Activated B cell treated with CpG ODN at 0.5 μM for 24 hours (primary cell): ENCODE results near the gene KLHL29. TPM values are rescaled to one million over a fixed set of nuclear protein-coding genes. Genes with fewer than 3 reads are reported as not detected.

ENCODE experiments used
- ATAC-seq: fragments of 200-7000 bp; cut with Tn5 transposase; one replicate; pipeline ENCODE4 v1.10.0; 2021; ENCODE audit warnings: low read depth, mild to moderate bottlenecking, moderate library complexity
- CTCF ChIA-PET: fragments of 350-600 bp; sonication (Branson Sonifier 250); formaldehyde crosslinking; loops from one replicate; lab custom pipeline; 2021; ENCODE audit warnings: antibody characterized with exemption; lab: Charles Lee
- POLR2A ChIA-PET: fragments of 350-600 bp; sonication (Branson Sonifier 250); formaldehyde crosslinking; loops from one replicate; lab custom pipeline; 2021; ENCODE audit warnings: antibody characterized with exemption; lab: Charles Lee
- DNase-seq: peaks from one replicate; pipeline ENCODE4 v3.0.0; 2022
- H3K27ac Mint-ChIP-seq: one replicate; pipeline ENCODE4 v1.8.0; 2020; ENCODE audit warnings: mixed read lengths
- H3K27me3 Mint-ChIP-seq: one replicate; pipeline ENCODE4 v1.8.0; 2021; ENCODE audit warnings: mixed read lengths
- H3K36me3 Mint-ChIP-seq: one replicate; pipeline ENCODE4 v1.8.0; 2021; ENCODE audit warnings: low read depth, mixed read lengths
- H3K4me1 Mint-ChIP-seq: one replicate; pipeline ENCODE4 v1.8.0; 2021; ENCODE audit warnings: mixed read lengths
- H3K4me3 Mint-ChIP-seq: one replicate; pipeline ENCODE4 v1.8.0; 2020; ENCODE audit warnings: mild to moderate bottlenecking, mixed read lengths
- H3K9me3 Mint-ChIP-seq: one replicate; pipeline ENCODE4 v1.8.0; 2020; ENCODE audit warnings: mixed read lengths
- intact Hi-C: fragments of 100-400 bp; cut with micrococcal nuclease; formaldehyde crosslinking; loops from one replicate; pipeline ENCODE4 v1.15.1; 2024
- total RNA-seq: library from RNA; stranded (reverse); gene quantifications from 2 replicates; pipeline ENCODE4 v1.2.3, GENCODE V29; 2022
- TF ChIP-seq, protein P1 (sequence below): fragments of 200-600 bp; IDR thresholded peaks from one replicate; pipeline ENCODE4 v1.8.0; 2022; ENCODE audit warnings: antibody characterized with exemption, mild to moderate bottlenecking

KLHL29 gene
- total RNA-seq, 1 donor from 2014 or later: 2.5 TPM

DNA sequence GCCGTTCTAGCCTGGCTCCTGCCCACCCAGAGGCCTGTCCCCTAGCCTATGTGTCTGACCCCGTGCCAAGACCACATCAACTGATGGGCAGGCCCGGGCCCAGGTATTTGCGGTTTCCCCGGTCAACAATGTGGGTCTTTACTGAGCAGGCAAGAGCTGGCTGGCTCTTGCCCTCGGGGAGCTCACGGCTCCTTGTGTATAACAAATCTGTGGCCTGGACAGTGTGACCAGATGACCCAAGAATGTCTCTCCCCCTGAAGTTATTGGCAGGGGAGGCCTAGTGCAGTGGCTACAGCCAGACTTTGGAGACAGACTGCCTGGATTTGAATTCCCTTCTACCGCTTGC is 179.6 kb downstream of the KLHL29 start:
- Mint-ChIP-seq H3K27me3 (no peaks in the 10 kb centered on the region), H3K36me3 (no peaks in the 10 kb centered on the region), H3K9me3 (no peaks in the 10 kb centered on the region), H3K4me1 (no peaks in the 10 kb centered on the region), H3K27ac (no peak overlapping the region), H3K4me3 (no peak overlapping the region)
- TF ChIP-seq, protein P1, sequence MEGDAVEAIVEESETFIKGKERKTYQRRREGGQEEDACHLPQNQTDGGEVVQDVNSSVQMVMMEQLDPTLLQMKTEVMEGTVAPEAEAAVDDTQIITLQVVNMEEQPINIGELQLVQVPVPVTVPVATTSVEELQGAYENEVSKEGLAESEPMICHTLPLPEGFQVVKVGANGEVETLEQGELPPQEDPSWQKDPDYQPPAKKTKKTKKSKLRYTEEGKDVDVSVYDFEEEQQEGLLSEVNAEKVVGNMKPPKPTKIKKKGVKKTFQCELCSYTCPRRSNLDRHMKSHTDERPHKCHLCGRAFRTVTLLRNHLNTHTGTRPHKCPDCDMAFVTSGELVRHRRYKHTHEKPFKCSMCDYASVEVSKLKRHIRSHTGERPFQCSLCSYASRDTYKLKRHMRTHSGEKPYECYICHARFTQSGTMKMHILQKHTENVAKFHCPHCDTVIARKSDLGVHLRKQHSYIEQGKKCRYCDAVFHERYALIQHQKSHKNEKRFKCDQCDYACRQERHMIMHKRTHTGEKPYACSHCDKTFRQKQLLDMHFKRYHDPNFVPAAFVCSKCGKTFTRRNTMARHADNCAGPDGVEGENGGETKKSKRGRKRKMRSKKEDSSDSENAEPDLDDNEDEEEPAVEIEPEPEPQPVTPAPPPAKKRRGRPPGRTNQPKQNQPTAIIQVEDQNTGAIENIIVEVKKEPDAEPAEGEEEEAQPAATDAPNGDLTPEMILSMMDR: no peak
- intact Hi-C loops: no loop called here
- no peak for DNase-seq
- ChIA-PET CTCF (no interaction called here), POLR2A (no interaction called here)
- no peak for ATAC-seq

DNA sequence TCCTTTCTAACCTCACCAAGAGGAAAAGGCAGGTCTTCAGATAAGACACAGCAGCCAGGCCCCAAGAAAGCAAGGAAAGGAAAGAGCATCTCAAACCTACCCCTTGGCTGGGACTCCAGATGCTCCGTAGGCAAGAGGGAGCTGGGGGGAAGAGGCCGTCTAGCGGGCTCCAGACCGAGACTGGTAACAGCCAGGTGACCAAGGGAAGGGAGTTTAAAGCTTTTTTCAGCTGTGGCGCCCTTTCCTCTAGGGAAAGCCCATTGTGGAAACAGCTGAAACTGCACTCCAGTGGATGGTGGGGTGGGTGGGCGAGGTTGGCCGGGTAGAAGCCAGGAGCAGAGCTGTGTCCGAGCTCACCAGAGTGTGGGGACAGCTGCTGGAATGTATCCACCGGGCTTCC is 180.4 kb downstream of the KLHL29 start:
- DNase-seq (no peak), ATAC-seq (no peak)
- no peak overlapping the region for H3K4me3 Mint-ChIP-seq
- H3K36me3 Mint-ChIP-seq: no peaks in the 10 kb centered on the region
- no peaks in the 10 kb centered on the region for H3K27me3 Mint-ChIP-seq
- H3K27ac Mint-ChIP-seq: no peak overlapping the region
- POLR2A ChIA-PET: no interaction called here
- CTCF ChIA-PET: no interaction called here
- no peaks in the 10 kb centered on the region for H3K4me1 Mint-ChIP-seq
- H3K9me3 Mint-ChIP-seq: no peaks in the 10 kb centered on the region
- intact Hi-C loops: no loop called here
- TF ChIP-seq, protein P1: no peak

DNA sequence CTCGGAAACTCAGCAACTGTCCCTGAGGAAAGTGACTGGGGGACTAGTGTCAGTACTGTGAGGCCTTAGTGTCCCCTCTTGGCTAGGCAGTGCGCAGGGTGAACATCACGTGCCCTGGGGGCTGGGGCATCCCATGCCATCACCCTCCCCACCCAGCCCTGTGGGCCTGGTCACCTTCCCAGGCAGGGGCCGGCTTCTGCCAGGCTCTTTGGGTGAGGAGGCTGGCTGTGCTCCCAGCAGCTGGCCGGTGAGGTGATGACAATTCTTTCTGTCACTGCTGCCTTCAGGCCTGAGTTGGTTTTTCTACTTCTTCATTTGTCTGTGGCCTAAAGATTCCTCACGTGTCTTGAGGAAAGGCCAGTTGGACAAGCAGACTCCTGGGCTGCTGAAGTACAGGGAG is 180.8 kb downstream of the KLHL29 start:
- no peak overlapping the region for H3K27ac Mint-ChIP-seq
- no peaks in the 10 kb centered on the region for H3K36me3 Mint-ChIP-seq
- H3K9me3 Mint-ChIP-seq: no peaks in the 10 kb centered on the region
- intact Hi-C loops: no loop called here
- ChIA-PET CTCF (no interaction called here), POLR2A (no interaction called here)
- DNase-seq (no peak), ATAC-seq (no peak)
- TF ChIP-seq, protein P1: no peak
- H3K4me3 Mint-ChIP-seq: no peak overlapping the region
- no peaks in the 10 kb centered on the region for H3K27me3 Mint-ChIP-seq
- no peaks in the 10 kb centered on the region for H3K4me1 Mint-ChIP-seq

DNA sequence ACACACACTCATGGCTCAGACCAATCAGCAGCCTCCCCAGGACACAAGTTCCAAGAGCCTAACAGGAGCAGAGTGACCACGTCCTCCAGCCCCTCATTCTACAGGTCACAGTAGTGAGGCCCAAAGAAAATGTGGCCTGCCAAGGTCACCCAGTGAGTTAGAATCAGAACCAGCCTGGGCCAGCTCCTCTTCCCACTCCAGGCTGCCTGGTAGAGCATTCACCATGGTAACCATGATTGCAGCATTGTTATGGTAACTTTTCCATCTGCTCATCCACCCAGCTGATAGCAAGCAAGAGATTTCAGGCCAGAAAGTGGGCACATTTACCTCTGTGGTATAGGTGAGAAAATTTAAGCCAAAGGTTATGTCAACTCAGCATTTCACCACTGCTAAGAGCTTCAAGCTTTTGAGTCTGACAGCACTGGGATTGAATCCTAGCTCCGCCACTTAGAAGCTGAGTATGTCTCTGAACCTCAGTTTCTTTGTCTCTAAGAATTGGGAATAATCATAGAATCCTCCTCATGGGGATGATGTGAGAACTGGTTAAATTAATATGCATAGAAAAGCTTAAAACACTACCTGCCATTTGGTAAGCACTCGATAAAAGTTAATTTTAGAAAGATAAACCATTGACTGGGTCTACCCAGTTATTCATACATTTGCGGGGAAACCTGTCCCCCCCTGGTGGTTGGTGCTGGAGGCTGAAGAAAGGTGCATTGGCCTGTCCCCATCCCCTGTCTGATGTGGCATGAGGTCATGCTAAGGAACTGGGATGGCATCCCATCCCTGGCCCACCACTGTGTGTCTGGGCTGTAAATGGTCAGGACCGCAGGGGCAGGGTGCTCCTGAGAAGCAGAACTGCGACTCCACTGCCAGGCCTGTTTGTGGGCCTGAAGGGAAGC is 181.5 kb downstream of the KLHL29 start:
- no peak for DNase-seq
- POLR2A ChIA-PET: no interaction called here
- intact Hi-C loops: no loop called here

DNA sequence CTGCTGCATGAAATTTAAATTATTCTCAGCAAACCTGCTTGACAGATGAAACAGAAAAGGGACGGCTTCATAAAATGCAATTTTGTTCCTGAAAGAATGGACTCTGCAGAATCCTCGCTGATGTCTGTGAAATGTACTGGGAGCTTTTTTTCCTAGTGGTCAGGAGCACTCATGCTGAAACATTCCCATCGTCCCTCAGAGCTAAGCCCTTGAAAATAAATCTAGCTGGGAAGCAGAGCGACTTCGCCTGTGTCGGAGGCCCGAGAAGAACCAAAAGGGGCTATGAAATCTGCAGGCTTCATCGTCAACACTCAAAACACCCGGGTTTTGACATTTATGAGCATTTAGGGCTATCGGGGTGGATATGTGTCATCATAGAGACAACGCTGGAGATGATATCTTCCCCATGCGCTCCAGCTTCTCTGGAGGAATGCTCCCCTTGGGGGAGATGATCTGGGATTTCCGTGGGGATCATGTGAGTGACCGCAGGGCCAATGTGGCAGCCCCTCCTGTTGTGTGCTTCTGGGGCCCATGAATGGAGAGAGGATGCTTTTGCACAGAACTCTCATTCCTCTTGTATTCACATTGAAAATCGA is 182.3 kb downstream of the KLHL29 start:
- TF ChIP-seq, protein P1: no peak
- no peak for ATAC-seq
- Mint-ChIP-seq H3K36me3 (no peaks in the 10 kb centered on the region), H3K4me3 (no peak overlapping the region), H3K4me1 (no peaks in the 10 kb centered on the region), H3K27me3 (no peaks in the 10 kb centered on the region), H3K27ac (no peak overlapping the region), H3K9me3 (no peaks in the 10 kb centered on the region)
- intact Hi-C loops: no loop called here
- POLR2A ChIA-PET: no interaction called here
- DNase-seq: no peak
- CTCF ChIA-PET: no interaction called here

More for the DNA sequence above, 181.5 kb downstream of the KLHL29 start:
- ATAC-seq: no peak
- H3K4me3 Mint-ChIP-seq: no peak overlapping the region
- TF ChIP-seq, protein P1: no peak
- no peaks in the 10 kb centered on the region for H3K4me1 Mint-ChIP-seq
- CTCF ChIA-PET: no interaction called here
- H3K27me3 Mint-ChIP-seq: no peaks in the 10 kb centered on the region
- no peaks in the 10 kb centered on the region for H3K9me3 Mint-ChIP-seq
- H3K27ac Mint-ChIP-seq: no peak overlapping the region
- no peaks in the 10 kb centered on the region for H3K36me3 Mint-ChIP-seq
